ENCODE results near the gene VWC2. TPM values are rescaled to one million over a fixed set of nuclear protein-coding genes. Genes with fewer than 3 reads are reported as not detected.

Gene VWC2
- total and polyA plus RNA-seq, 10 of the 15 experiments (the other 5 are each of a cell fraction or from before 2014, with no cell fraction given): 0.01 to 0.06 (median 0.03) TPM; not detected in 7

GRCh38 chr7:49775949-49776443 lies 2.6 kb downstream of the VWC2 start:
- Histone ChIP-seq H4K20me1 (ENCODE audit: control insufficient read depth, insufficient read depth) (no peaks in the 10 kb centered on the region), H3K4me2 (ENCODE audit: control insufficient read depth, insufficient read depth) (peak overlapping the region; percentile 31; the same call in 1 of the 2 replicates), H3K36me3 (ENCODE audit: control insufficient read depth in 2 of 2, insufficient read depth in 2 of 2, low read length in 1 of 2) (no peaks in the 10 kb centered on the region), H3K9ac (ENCODE audit: control insufficient read depth, insufficient read depth, low read length) (no peak overlapping the region), H3K4me3 (no peak overlapping the region), H3K27ac (ENCODE audit: control insufficient read depth, insufficient read depth) (no peak overlapping the region), H2AFZ (ENCODE audit: control insufficient read depth, low read depth, low read length) (no peak overlapping the region), H3K9me3 (replicated peaks; ENCODE audit: control insufficient read depth, insufficient read depth, low read length) (no peaks in the 10 kb centered on the region; the same call in 2 of the 3 replicates), H3K4me1 (ENCODE audit: control insufficient read depth, insufficient read depth, low read length) (peaks cover 17% of the 10 kb centered on the region), H3K27me3 (replicated peaks in 1 of 2; ENCODE audit: control insufficient read depth in 2 of 2, insufficient read depth in 2 of 2, low read length in 1 of 2) (peaks cover 13 to 33% of the 10 kb centered on the region in 2 experiments), H3K79me2 (ENCODE audit: control insufficient read depth, insufficient read depth, low read length) (no peaks in the 10 kb centered on the region)
- no TSS peak for BruUV-seq (replicated peaks)
- ChIA-PET POLR2A (no interaction called here), CTCF (interaction anchor here (1.3 kb wide), 1 partner anchor 15 kb away, joined by 5 read pairs; no protein-coding TSS in a partner anchor), SMC1A (ENCODE audit: uncharacterized antibody, unreplicated experiment) (interaction anchor here (1.3 kb wide), 1 partner anchor 8 kb away, joined by 6 read pairs; no protein-coding TSS in a partner anchor), RAD21 (ENCODE audit: unreplicated experiment) (no interaction called here)
- WGBS (ENCODE audit: insufficient coverage, insufficient replicate concordance, low lambda C conversion rate, missing lambda C conversion rate): 32% methylated on average over 20 of the region's 25 CpGs
- no peak for DNase-seq (ENCODE audit: low read depth, low spot score)
- no peak for FAIRE-seq
- TF ChIP-seq EZH2 (IDR thresholded peaks at IDR 0.05; ENCODE audit: borderline replicate concordance, control insufficient read depth, low read depth, low read length) (0 out of 2 replicates have a peak, but pooled peaks have one; percentile 49), ZSCAN29 (IDR thresholded peaks at IDR 0.05) (no peak)
- intact Hi-C loops (cut with micrococcal nuclease; ENCODE audit: unreplicated experiment): no loop called here
- in situ Hi-C loops (cut with MboI): loop anchor here (25.0 kb wide), 1 partner anchor 289 kb away; no protein-coding TSS in a partner anchor
- ATAC-seq: no peak

GRCh38 chr7:49776994-49777393 lies 3.6 kb downstream of the VWC2 start:
- Histone ChIP-seq H3K4me2 (ENCODE audit: control insufficient read depth, insufficient read depth) (no peak overlapping the region), H4K20me1 (ENCODE audit: control insufficient read depth, insufficient read depth) (no peaks in the 10 kb centered on the region), H3K4me1 (ENCODE audit: control insufficient read depth, insufficient read depth, low read length) (peaks cover 10% of the 10 kb centered on the region), H3K27me3 (replicated peaks in 1 of 2; ENCODE audit: control insufficient read depth in 2 of 2, insufficient read depth in 2 of 2, low read length in 1 of 2) (peaks cover 13 to 33% of the 10 kb centered on the region in 2 experiments), H2AFZ (ENCODE audit: control insufficient read depth, low read depth, low read length) (no peak overlapping the region), H3K9ac (ENCODE audit: control insufficient read depth, insufficient read depth, low read length) (no peak overlapping the region), H3K4me3 (no peak overlapping the region), H3K36me3 (ENCODE audit: control insufficient read depth in 2 of 2, insufficient read depth in 2 of 2, low read length in 1 of 2) (no peaks in the 10 kb centered on the region), H3K27ac (ENCODE audit: control insufficient read depth, insufficient read depth) (no peak overlapping the region), H3K9me3 (replicated peaks; ENCODE audit: control insufficient read depth, insufficient read depth, low read length) (no peaks in the 10 kb centered on the region; the same call in 2 of the 3 replicates), H3K79me2 (ENCODE audit: control insufficient read depth, insufficient read depth, low read length) (no peaks in the 10 kb centered on the region)
- BruUV-seq (replicated peaks): no TSS peak
- no peak for DNase-seq (ENCODE audit: low read depth, low spot score)
- whole genome bisulfite sequencing (ENCODE audit: insufficient coverage, insufficient replicate concordance, low lambda C conversion rate, missing lambda C conversion rate): 0% methylated on average over 2 of the region's 2 CpGs
- peak; percentile 11 to 21 (median 20); a peak in 4 of 6 replicates for TF ChIP-seq CTCF (IDR thresholded peaks at IDR 0.05 in 2 of 3, conservative IDR thresholded peaks at IDR 0.05 in 1 of 3; ENCODE audit: control insufficient read depth in 2 of 3, extremely low read depth in 1 of 3, insufficient read depth in 1 of 3, low read depth in 3 of 3, low read length in 3 of 3)
- no peak for TF ChIP-seq MEF2A (IDR thresholded peaks at IDR 0.05; ENCODE audit: insufficient read depth, low read depth, low read length)
- in situ Hi-C loops (cut with MboI) (loop anchor here (25.0 kb wide), 1 partner anchor 290 kb away; no protein-coding TSS in a partner anchor), intact Hi-C loops (cut with micrococcal nuclease; ENCODE audit: unreplicated experiment) (no loop called here)
- ChIA-PET POLR2A (no interaction called here), RAD21 (ENCODE audit: unreplicated experiment) (no interaction called here), SMC1A (ENCODE audit: uncharacterized antibody, unreplicated experiment) (interaction anchor here (0.5 to 1.3 kb wide), 2 partner anchors 9 to 809 kb away, joined by 3 to 6 read pairs; no protein-coding TSS in a partner anchor), CTCF (interaction anchor here (1.3 to 1.6 kb wide), 2 partner anchors 10 to 14 kb away, joined by 5 to 6 read pairs; no protein-coding TSS in a partner anchor)
- no peak for ATAC-seq
- no peak for FAIRE-seq
